ENCODE measurements around the gene CDH23.

GRCh38 chr10:71478813-71479365 is 82.2 kb downstream of the CDH23 start:
- TF ChIP-seq CTCF (IDR thresholded peaks at IDR 0.05) (no peak), POLR2A (IDR thresholded peaks at IDR 0.05) (no peak)
